ENCODE measurements around the gene TEX10. TPM values are rescaled to one million over a fixed set of nuclear protein-coding genes. Genes with fewer than 3 reads are reported as not detected.

TEX10 gene
- total and polyA plus RNA-seq, 9 of the 15 experiments (the other 6 are each of a cell fraction or from before 2014, with no cell fraction given), result 27.8 to 60.0 (median 47.9) TPM

DNA sequence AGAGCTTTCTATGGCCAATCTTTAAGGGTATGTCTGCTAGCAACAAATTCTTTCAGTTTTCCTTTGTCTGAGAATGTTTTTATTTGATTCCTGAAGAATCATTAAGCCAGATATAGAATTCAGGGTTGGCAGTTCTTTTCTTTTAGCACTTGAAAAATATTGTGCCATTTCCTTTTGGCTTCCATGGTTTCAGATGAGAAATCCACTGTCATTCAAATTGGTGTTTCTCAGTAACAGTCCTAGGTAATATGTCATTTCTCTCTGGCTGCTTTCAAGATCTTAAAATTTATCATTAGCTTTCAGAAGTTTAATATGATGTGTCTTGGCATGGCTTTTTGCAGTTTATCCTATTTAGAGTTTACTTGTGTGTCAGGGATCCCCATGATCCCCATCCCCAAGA, 67.7 kb downstream of the TEX10 start:
- no peak for FAIRE-seq
- BruUV-seq (replicated peaks), result no TSS peak
- Histone ChIP-seq H2AFZ (ENCODE audit: low read depth, low read length) (no peak overlapping the region), H3K9me1 (ENCODE audit: control insufficient read depth, insufficient read depth, low read length) (no peaks in the 10 kb centered on the region), H3K27ac (ENCODE audit: extremely low read depth, low read depth, low read length) (no peak overlapping the region), H3K9ac (ENCODE audit: insufficient read depth in 1 of 2, low read depth in 2 of 2, low read length in 2 of 2) (no peak overlapping the region), H3K4me2 (ENCODE audit: insufficient read depth, low read length) (no peak overlapping the region), H3K4me1 (replicated peaks in 1 of 2; ENCODE audit: control insufficient read depth in 2 of 2, insufficient read depth in 2 of 2, low read length in 2 of 2) (peaks cover 0 to 17% of the 10 kb centered on the region in 2 experiments; a peak in 4 of 5 replicates), H3K9me3 (replicated peaks; ENCODE audit: control insufficient read depth, insufficient read depth, low read depth, low read length) (peaks cover 5% of the 10 kb centered on the region), H3K79me2 (ENCODE audit: control insufficient read depth, insufficient read depth, low read length) (no peaks in the 10 kb centered on the region), H3K4me3 (no peak overlapping the region), H3K27me3 (ENCODE audit: control insufficient read depth in 2 of 2, insufficient read depth in 2 of 2, low read length in 2 of 2) (no peaks in the 10 kb centered on the region), H3K36me3 (ENCODE audit: control insufficient read depth, insufficient read depth, low read length) (peaks cover 32% of the 10 kb centered on the region), H4K20me1 (replicated peaks; ENCODE audit: control insufficient read depth, insufficient read depth, low read length) (no peaks in the 10 kb centered on the region)
- in situ Hi-C loops (cut with MboI) (no loop called here), intact Hi-C loops (cut with micrococcal nuclease) (loop anchor here (10.0 kb wide), 1 partner anchor 310 kb away; no protein-coding TSS in a partner anchor)
- TF ChIP-seq, protein P1, sequence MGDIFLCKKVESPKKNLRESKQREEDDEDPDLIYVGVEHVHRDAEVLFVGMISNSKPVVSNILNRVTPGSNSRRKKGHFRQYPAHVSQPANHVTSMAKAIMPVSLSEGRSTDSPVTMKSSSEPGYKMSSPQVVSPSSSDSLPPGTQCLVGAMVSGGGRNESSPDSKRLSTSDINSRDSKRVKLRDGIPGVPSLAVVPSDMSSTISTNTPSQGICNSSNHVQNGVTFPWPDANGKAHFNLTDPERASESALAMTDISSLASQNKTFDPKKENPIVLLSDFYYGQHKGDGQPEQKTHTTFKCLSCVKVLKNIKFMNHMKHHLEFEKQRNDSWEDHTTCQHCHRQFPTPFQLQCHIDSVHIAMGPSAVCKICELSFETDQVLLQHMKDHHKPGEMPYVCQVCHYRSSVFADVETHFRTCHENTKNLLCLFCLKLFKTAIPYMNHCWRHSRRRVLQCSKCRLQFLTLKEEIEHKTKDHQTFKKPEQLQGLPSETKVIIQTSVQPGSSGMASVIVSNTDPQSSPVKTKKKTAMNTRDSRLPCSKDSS (IDR thresholded peaks at IDR 0.05; ENCODE audit: low read depth, partially characterized antibody), result peak; percentile 57
- TF ChIP-seq HDAC1 (IDR thresholded peaks at IDR 0.05) (0 out of 4 replicates have a peak, but pooled peaks of 1 of the 2 experiments have one; percentile 30), KLF10 (CRISPR knock-in tag; IDR thresholded peaks at IDR 0.05) (no peak), RBBP5 (IDR thresholded peaks at IDR 0.05; ENCODE audit: borderline replicate concordance, insufficient read depth, low read length, poor library complexity, severe bottlenecking) (no peak), TAL1 (IDR thresholded peaks at IDR 0.05) (no peak), TRIM28 (IDR thresholded peaks at IDR 0.05) (peak; percentile 93), ZNF12 (CRISPR knock-in tag; IDR thresholded peaks at IDR 0.05) (no peak), CBX5 (IDR thresholded peaks at IDR 0.05; ENCODE audit: borderline replicate concordance, low read depth) (peak; percentile 83), TRIM24 (IDR thresholded peaks at IDR 0.05) (peak in 1 of 2 experiments; percentile 51; a peak in 1 of 4 replicates), CBX3 (IDR thresholded peaks at IDR 0.05; ENCODE audit: borderline replicate concordance in 1 of 2, low read length in 2 of 2) (peak in 1 of 2 experiments; percentile 96; a peak in 2 of 3 replicates), ZSCAN32 (CRISPR knock-in tag; IDR thresholded peaks at IDR 0.05) (no peak)
- TF ChIP-seq, protein P2, sequence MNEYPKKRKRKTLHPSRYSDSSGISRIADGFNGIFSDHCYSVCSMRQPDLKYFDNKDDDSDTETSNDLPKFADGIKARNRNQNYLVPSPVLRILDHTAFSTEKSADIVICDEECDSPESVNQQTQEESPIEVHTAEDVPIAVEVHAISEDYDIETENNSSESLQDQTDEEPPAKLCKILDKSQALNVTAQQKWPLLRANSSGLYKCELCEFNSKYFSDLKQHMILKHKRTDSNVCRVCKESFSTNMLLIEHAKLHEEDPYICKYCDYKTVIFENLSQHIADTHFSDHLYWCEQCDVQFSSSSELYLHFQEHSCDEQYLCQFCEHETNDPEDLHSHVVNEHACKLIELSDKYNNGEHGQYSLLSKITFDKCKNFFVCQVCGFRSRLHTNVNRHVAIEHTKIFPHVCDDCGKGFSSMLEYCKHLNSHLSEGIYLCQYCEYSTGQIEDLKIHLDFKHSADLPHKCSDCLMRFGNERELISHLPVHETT (CRISPR knock-in tag; conservative IDR thresholded peaks at IDR 0.05 in 1 of 2, IDR thresholded peaks at IDR 0.05 in 1 of 2), result no peak
- CTCF ChIA-PET (ENCODE audit: low intra/inter-chr PET ratio), result no interaction called here
- ATAC-seq, result no peak
- POLR2A ChIA-PET, result no interaction called here
- DNase-seq (ENCODE audit: extremely low read depth in 1 of 4, low spot score in 3 of 4), result no peak
